ENCODE results near the gene HTT. TPM values are rescaled to one million over a fixed set of nuclear protein-coding genes. Genes with fewer than 3 reads are reported as not detected.

HTT gene
- total RNA-seq, 4 donors from 2014 or later = 49.6 to 155 (median 83.1) TPM

GRCh38 chr4:3035674-3036073 lies 38.8 kb upstream of the HTT start:
- TF ChIP-seq CTCF (IDR thresholded peaks at IDR 0.05) (no peak), POLR2A (IDR thresholded peaks at IDR 0.05) (no peak)
- H3K4me1 ChIP-seq = peaks cover 7% of the 10 kb centered on the region in 2 donors
- no peak for DNase-seq
- 89 to 93% methylated on average over 6 of the region's 6 CpGs for WGBS, 2 donors
- H3K4me3 ChIP-seq (replicated peaks in 1 of 3) = no peak overlapping the region
- H3K9me3 ChIP-seq = no peaks in the 10 kb centered on the region
- no peak overlapping the region for H3K27ac ChIP-seq
- H3K27me3 ChIP-seq = no peaks in the 10 kb centered on the region
- no peaks in the 10 kb centered on the region for H3K36me3 ChIP-seq
- intact Hi-C loops (cut with DNase I) = loop anchor here (5.0 kb wide), 1 partner anchor 273 kb away; no protein-coding TSS in a partner anchor

- DNase-seq = no peak
- Histone ChIP-seq H3K9me3 (no peaks in the 10 kb centered on the region), H3K4me1 (peaks cover 3 to 7% of the 10 kb centered on the region in 2 donors), H3K27ac (no peak overlapping the region), H3K4me3 (replicated peaks in 1 of 3) (no peak overlapping the region), H3K27me3 (no peaks in the 10 kb centered on the region), H3K36me3 (no peaks in the 10 kb centered on the region)
- WGBS, 2 donors = 92 to 94% methylated on average over 17 to 21 of the region's 21 CpGs
- no peak for TF ChIP-seq CTCF (IDR thresholded peaks at IDR 0.05)
- no peak for TF ChIP-seq POLR2A (IDR thresholded peaks at IDR 0.05)
- intact Hi-C loops (cut with DNase I) = loop anchor here (5.0 kb wide), 1 partner anchor 274 kb away; no protein-coding TSS in a partner anchor
Observed at GRCh38 chr4:3036131-3036952, 38.1 kb upstream of the HTT start.

GRCh38 chr4:3037957-3038461 lies 36.5 kb upstream of the HTT start:
- no peak overlapping the region for H3K27ac ChIP-seq
- no peak overlapping the region for H3K4me3 ChIP-seq (replicated peaks in 1 of 3)
- peaks cover 4 to 7% of the 10 kb centered on the region in 2 donors for H3K4me1 ChIP-seq
- intact Hi-C loops (cut with DNase I) = loop anchor here (5.0 kb wide), 1 partner anchor 276 kb away; no protein-coding TSS in a partner anchor
- H3K27me3 ChIP-seq = no peaks in the 10 kb centered on the region
- 37 to 38% methylated on average over 6 of the region's 6 CpGs for WGBS, 2 donors
- H3K36me3 ChIP-seq = no peaks in the 10 kb centered on the region
- DNase-seq = peak in 1 of 2 donors; percentile 20
- no peaks in the 10 kb centered on the region for H3K9me3 ChIP-seq
- no peak for TF ChIP-seq CTCF (IDR thresholded peaks at IDR 0.05)
- TF ChIP-seq POLR2A (IDR thresholded peaks at IDR 0.05) = no peak

- no peak for DNase-seq
- TF ChIP-seq CTCF (IDR thresholded peaks at IDR 0.05) = no peak
- TF ChIP-seq POLR2A (IDR thresholded peaks at IDR 0.05) = no peak
- 86 to 92% methylated on average over 8 of the region's 8 CpGs for WGBS, 2 donors
- H3K36me3 ChIP-seq = no peaks in the 10 kb centered on the region
- H3K27ac ChIP-seq = no peak overlapping the region
- H3K27me3 ChIP-seq = no peaks in the 10 kb centered on the region
- H3K9me3 ChIP-seq = no peaks in the 10 kb centered on the region
- H3K4me1 ChIP-seq = peaks cover 4 to 7% of the 10 kb centered on the region in 2 donors
- intact Hi-C loops (cut with DNase I) = loop anchor here (5.0 kb wide), 1 partner anchor 278 kb away; no protein-coding TSS in a partner anchor
- H3K4me3 ChIP-seq (replicated peaks in 1 of 3) = no peak overlapping the region
Observed at GRCh38 chr4:3039706-3040366, 34.6 kb upstream of the HTT start.
